HepG2 (cell line): ENCODE measurements around the gene ACBD7. TPM values are rescaled to one million over a fixed set of nuclear protein-coding genes. Genes with fewer than 3 reads are reported as not detected.
A peak's percentile ranks its signal among the peaks of the same experiment; 100 is the strongest.

ENCODE experiments used
- ATF5 ChIP-seq: sonication (generic); formaldehyde crosslinking; IDR thresholded peaks from 2 replicates; pipeline ENCODE4 v1.4.0; 2020; ENCODE audit warnings: mild to moderate bottlenecking, low read depth, missing genetic modification reagents
- CBX5 ChIP-seq: sonication (generic); formaldehyde crosslinking; IDR thresholded peaks from 2 replicates; pipeline ENCODE4 v1.4.0; 2020; ENCODE audit warnings: missing genetic modification reagents, borderline replicate concordance
- CCAR2 ChIP-seq: fragments of 200-400 bp; formaldehyde crosslinking; optimal IDR thresholded peaks from 2 replicates; pipeline ENCODE3; 2018; ENCODE audit warnings: low read depth, mild to moderate bottlenecking, low read length, moderate library complexity
- CSRNP1 ChIP-seq: sonication (generic); formaldehyde crosslinking; IDR thresholded peaks from 2 replicates; pipeline ENCODE4 v1.8.1; 2023; ENCODE audit warnings: mild to moderate bottlenecking, missing genetic modification reagents
- ERF ChIP-seq: IDR thresholded peaks from 2 replicates; pipeline ENCODE4 v1.6.1; 2018; ENCODE audit warnings: missing biosample characterization, missing genetic modification reagents
- FOSL2 ChIP-seq: sonication (generic); formaldehyde crosslinking; IDR thresholded peaks from 2 replicates; pipeline ENCODE4 v1.4.0; 2020; ENCODE audit warnings: missing genetic modification reagents
- FOXK1 ChIP-seq: sonication (generic); formaldehyde crosslinking; IDR thresholded peaks from 2 replicates; pipeline ENCODE4 v1.4.0; 2020; ENCODE audit warnings: low read depth, missing genetic modification reagents, borderline replicate concordance
- GATAD2A ChIP-seq: IDR thresholded peaks from 2 replicates; pipeline ENCODE4 v1.6.1; 2016
- MAFK ChIP-seq, 2 experiments: IDR thresholded peaks in 1 of 2; conservative IDR thresholded peaks in 1 of 2; 2 replicates each; pipeline ENCODE4 v1.6.1; 2011; ENCODE audit warnings: improper control_type of control experiment in 2 of 2, low read length in 2 of 2
- MAX ChIP-seq: IDR thresholded peaks from 2 replicates; pipeline ENCODE4 v1.6.1; 2012; ENCODE audit warnings: inconsistent platforms
- MIER3 ChIP-seq: IDR thresholded peaks from 2 replicates; pipeline ENCODE4 v1.6.1; 2016; ENCODE audit warnings: missing compliant biosample characterization, borderline replicate concordance
- NFIC ChIP-seq: IDR thresholded peaks from 2 replicates; pipeline ENCODE4 v1.6.1; 2012; ENCODE audit warnings: mild to moderate bottlenecking, low read length, inconsistent platforms
- NR2C2 ChIP-seq: sonication (generic); formaldehyde crosslinking; IDR thresholded peaks from 2 replicates; pipeline ENCODE4 v1.4.0; 2020; ENCODE audit warnings: missing genetic modification reagents, mild to moderate bottlenecking, moderate library complexity, borderline replicate concordance
- NR2F2 ChIP-seq: IDR thresholded peaks from 2 replicates; pipeline ENCODE4 v1.6.1; 2012; ENCODE audit warnings: low read depth, inconsistent platforms, borderline replicate concordance
- ZBTB33 ChIP-seq: sonication (generic); formaldehyde crosslinking; IDR thresholded peaks from 2 replicates; pipeline ENCODE4 v1.4.0; 2020; ENCODE audit warnings: missing genetic modification reagents
- ZBTB38 ChIP-seq: sonication (generic); formaldehyde crosslinking; IDR thresholded peaks from 2 replicates; pipeline ENCODE4 v1.5.1; 2020; ENCODE audit warnings: mild to moderate bottlenecking, missing genetic modification reagents
- ZGPAT ChIP-seq: IDR thresholded peaks from 2 replicates; pipeline ENCODE4 v1.6.1; 2016; ENCODE audit warnings: mild to moderate bottlenecking
- ZNF3 ChIP-seq: IDR thresholded peaks from 2 replicates; pipeline ENCODE4 v1.7.0; 2017; ENCODE audit warnings: inconsistent platforms
- ZNF451 ChIP-seq: sonication (generic); formaldehyde crosslinking; IDR thresholded peaks from 2 replicates; pipeline ENCODE4 v1.5.0; 2020; ENCODE audit warnings: mild to moderate bottlenecking, missing genetic modification reagents
- ZNF512B ChIP-seq: sonication (generic); formaldehyde crosslinking; IDR thresholded peaks from 2 replicates; pipeline ENCODE4 v1.5.1; 2020; ENCODE audit warnings: missing genetic modification reagents, mild to moderate bottlenecking, borderline replicate concordance
- ZNF891 ChIP-seq: sonication (generic); formaldehyde crosslinking; IDR thresholded peaks from 2 replicates; pipeline ENCODE4 v1.5.0; 2020; ENCODE audit warnings: mild to moderate bottlenecking, missing genetic modification reagents
- ZSCAN20 ChIP-seq: sonication (generic); formaldehyde crosslinking; IDR thresholded peaks from 2 replicates; pipeline ENCODE4 v1.4.0; 2020; ENCODE audit warnings: missing genetic modification reagents, mild to moderate bottlenecking, borderline replicate concordance
- polyA plus RNA-seq, 8 experiments: library from polyadenylated mRNA; depleted of rRNA in 3 of 8; stranded (reverse) in 7 of 8; unstranded in 1 of 8; fragments of >200 nt; fragmentation: Illumina TruSeq in 4 of 8; extraction: Trizol in 4 of 8; gene quantifications; 2 replicates each; pipeline versions ENCODE4 v1.2.1 to v1.2.3, GENCODE V29; 2011 to 2016; ENCODE audit warnings: low read depth in 4 of 8, missing spikeins in 1 of 8, mixed read lengths in 1 of 8; ENCODE audit not compliant: insufficient read depth in 1 of 8
- total RNA-seq, 5 experiments: library from RNA; depleted of rRNA; stranded (reverse); fragments of >200 nt; fragmentation: Illumina TruSeq; extraction: Trizol; gene quantifications; 2 replicates each; pipeline ENCODE4 v1.2.3, GENCODE V29; 2016; ENCODE audit warnings: low read depth in 1 of 5

ACBD7 gene
- total and polyA plus RNA-seq, 2 of the 13 experiments (the other 11 are each of a cell fraction or from before 2014, with no cell fraction given) = 1.4 to 2.6 TPM

- TF ChIP-seq ZNF512B (CRISPR knock-in tag) (no peak), CCAR2 (no peak), GATAD2A (CRISPR knock-in tag) (peak; percentile 23; the same call in 1 of the 2 replicates), MAX (no peak), ZBTB33 (CRISPR knock-in tag) (0 out of 2 replicates have a peak, but pooled peaks have one; percentile 4), ZSCAN20 (CRISPR knock-in tag) (no peak), MAFK (conservative IDR thresholded peaks at IDR 0.05 in 1 of 2, IDR thresholded peaks at IDR 0.05 in 1 of 2; ENCODE audit: low read length in 2 of 2) (no peak), MIER3 (no peak), CSRNP1 (CRISPR knock-in tag) (no peak), NFIC (no peak), ATF5 (CRISPR knock-in tag) (no peak), CBX5 (CRISPR knock-in tag) (no peak), ZGPAT (CRISPR knock-in tag) (peak; percentile 19; the same call in 1 of the 2 replicates), ZBTB38 (CRISPR knock-in tag) (no peak), ZNF451 (CRISPR knock-in tag) (no peak), ERF (CRISPR knock-in tag) (no peak), ZNF891 (CRISPR knock-in tag) (no peak), NR2F2 (no peak), FOSL2 (CRISPR knock-in tag) (no peak), ZNF3 (no peak), NR2C2 (CRISPR knock-in tag) (no peak), FOXK1 (0 out of 2 replicates have a peak, but pooled peaks have one; percentile 17)
Observed at GRCh38 chr10:15106352-15107013, 17.9 kb upstream of the ACBD7 start (continued).
